PC-9 (cell line): ENCODE data around the gene CHI3L1. TPM values are rescaled to one million over a fixed set of nuclear protein-coding genes. Genes with fewer than 3 reads are reported as not detected.

Experiments used
- BruUV-seq: library from RNA; stranded (reverse); fragments of 400-500 nt; replicated peaks from 2 replicates; lab custom pipeline; 2021; lab: Mats Ljungman, UMichigan
- CTCF ChIA-PET: fragments of 300-600 bp; sonication (Branson Sonifier 250); formaldehyde crosslinking; loops from one replicate; lab custom pipeline; 2022; ENCODE audit warnings: antibody characterized with exemption; lab: Charles Lee
- POLR2A ChIA-PET: fragments of 300-600 bp; sonication (Branson Sonifier 250); formaldehyde crosslinking; loops from one replicate; lab custom pipeline; 2022; ENCODE audit warnings: antibody characterized with exemption; ENCODE audit not compliant: unreplicated experiment; lab: Charles Lee
- DNase-seq, 2 experiments: peaks; one replicate each; pipeline versions ENCODE4 v3.0.0 to v3.0.0-alpha.2; 2015 to 2022; ENCODE audit warnings: mixed read lengths in 1 of 2
- H2AFZ ChIP-seq: fragments of 200-600 bp; sonication (generic); 2 replicates; pipeline ENCODE4 v1.8.1; 2017; ENCODE audit warnings: antibody characterized with exemption
- H3F3A ChIP-seq: fragments of 200-600 bp; sonication (generic); 2 replicates; pipeline ENCODE4 v1.8.1; 2017; ENCODE audit warnings: antibody characterized with exemption, mild to moderate bottlenecking, low read depth; ENCODE audit not compliant: insufficient read depth
- H3K27ac ChIP-seq: fragments of 200-600 bp; sonication (generic); 2 replicates; pipeline ENCODE4 v1.6.1; 2016; ENCODE audit warnings: mixed run types
- H3K27me3 ChIP-seq: fragments of 200-600 bp; sonication (generic); 2 replicates; pipeline ENCODE4 v1.6.1; 2016; ENCODE audit warnings: low read depth, mixed run types; ENCODE audit not compliant: insufficient read depth
- H3K36me3 ChIP-seq: fragments of 200-600 bp; sonication (generic); 2 replicates; pipeline ENCODE4 v1.6.1; 2016; ENCODE audit warnings: low read depth, mixed run types
- H3K4me1 ChIP-seq: fragments of 200-600 bp; sonication (generic); replicated peaks from 2 replicates; pipeline ENCODE4 v1.6.1; 2016; ENCODE audit warnings: mixed run types; ENCODE audit not compliant: insufficient read depth
- H3K4me2 ChIP-seq: fragments of 200-600 bp; sonication (generic); 2 replicates; pipeline ENCODE4 v1.6.1; 2017; ENCODE audit warnings: mixed run types
- H3K4me3 ChIP-seq: fragments of 200-600 bp; sonication (generic); 2 replicates; pipeline ENCODE4 v1.6.1; 2016; ENCODE audit warnings: mixed run types
- H3K79me2 ChIP-seq: fragments of 200-600 bp; sonication (generic); 2 replicates; pipeline ENCODE4 v1.6.1; 2017; ENCODE audit warnings: low read depth, mixed run types
- H3K9me2 ChIP-seq: fragments of 200-600 bp; sonication (generic); 2 replicates; pipeline ENCODE4 v1.8.1; 2017; ENCODE audit warnings: mild to moderate bottlenecking; ENCODE audit not compliant: insufficient read depth
- H3K9me3 ChIP-seq: fragments of 200-600 bp; sonication (generic); 2 replicates; pipeline ENCODE4 v1.8.1; 2016; ENCODE audit warnings: low read depth; ENCODE audit not compliant: insufficient read depth
- H4K20me1 ChIP-seq: fragments of 200-600 bp; sonication (generic); 2 replicates; pipeline ENCODE4 v1.8.1; 2017; ENCODE audit not compliant: insufficient read depth
- CTCF ChIP-seq: fragments of 200-600 bp; sonication (generic); conservative IDR thresholded peaks from 2 replicates; pipeline ENCODE4 v1.6.1; 2017; ENCODE audit warnings: mixed run types, antibody characterized with exemption, mild to moderate bottlenecking, moderate library complexity
- EZH2 ChIP-seq: fragments of 200-600 bp; sonication (generic); IDR thresholded peaks from 2 replicates; pipeline ENCODE4 v1.8.0; 2017; ENCODE audit warnings: antibody characterized with exemption, low read depth
- intact Hi-C: fragments of 100-400 bp; cut with micrococcal nuclease; formaldehyde crosslinking; loops from one replicate; pipeline ENCODE4 v1.10.0; 2022; ENCODE audit not compliant: unreplicated experiment
- total RNA-seq: library from RNA; stranded (reverse); gene quantifications from 2 replicates; pipeline ENCODE4 v1.2.3, GENCODE V29; 2021

CHI3L1 gene
- total RNA-seq, 1 experiment from 2014 or later: not detected

- Histone ChIP-seq H3K79me2 (no peaks in the 10 kb centered on the region), H3K4me3 (no peak overlapping the region), H3K27ac (no peak overlapping the region), H3F3A (no peaks in the 10 kb centered on the region), H4K20me1 (no peaks in the 10 kb centered on the region), H3K4me1 (0 out of 2 replicates have a peak, but pooled peaks cover 3% of the 10 kb centered on the region), H3K27me3 (no peaks in the 10 kb centered on the region), H2AFZ (no peak overlapping the region), H3K9me2 (no peaks in the 10 kb centered on the region), H3K4me2 (no peak overlapping the region), H3K9me3 (no peaks in the 10 kb centered on the region), H3K36me3 (no peaks in the 10 kb centered on the region)
- BruUV-seq: no TSS peak
- DNase-seq: no peak
- intact Hi-C loops: no loop called here
- POLR2A ChIA-PET: no interaction called here
- TF ChIP-seq CTCF (no peak), EZH2 (no peak)
- CTCF ChIA-PET: interaction anchor here (0.6 kb wide), 1 partner anchor 137 kb away, joined by 3 read pairs; no protein-coding TSS in a partner anchor
Measured at GRCh38 chr1:203199002-203199401, 12.5 kb upstream of the CHI3L1 start.

DNA sequence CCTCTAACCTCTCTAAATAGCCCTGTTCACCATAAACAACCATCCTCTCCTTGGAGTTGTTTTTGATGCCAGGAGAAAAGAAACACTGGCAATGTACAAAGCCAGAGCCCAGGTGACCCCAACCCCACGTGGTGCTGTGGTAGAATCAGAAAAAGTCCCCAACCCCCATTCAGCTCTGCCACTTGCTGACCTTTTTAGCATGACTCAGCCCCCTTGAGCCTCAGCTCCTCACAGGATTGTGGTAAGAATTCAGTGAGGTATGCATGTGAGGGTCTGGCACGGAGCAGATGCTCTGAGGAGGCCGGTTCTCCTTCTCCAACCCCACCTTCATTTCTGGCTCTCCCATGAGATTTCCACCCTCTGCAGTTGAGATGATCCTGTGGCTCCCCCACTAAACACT is 11.1 kb upstream of the CHI3L1 start:
- Histone ChIP-seq H3K9me3 (no peaks in the 10 kb centered on the region), H2AFZ (no peak overlapping the region), H3K27ac (no peak overlapping the region), H3F3A (no peaks in the 10 kb centered on the region), H3K9me2 (no peaks in the 10 kb centered on the region), H3K4me1 (0 out of 2 replicates have a peak, but pooled peaks cover under 1% of the 10 kb centered on the region), H3K36me3 (no peaks in the 10 kb centered on the region), H3K27me3 (no peaks in the 10 kb centered on the region), H4K20me1 (no peaks in the 10 kb centered on the region), H3K79me2 (no peaks in the 10 kb centered on the region), H3K4me2 (no peak overlapping the region), H3K4me3 (no peak overlapping the region)
- no peak for DNase-seq
- ChIA-PET POLR2A (no interaction called here), CTCF (interaction anchor here (0.6 kb wide), 1 partner anchor 193 kb away, joined by 5 read pairs; no protein-coding TSS in a partner anchor)
- BruUV-seq: no TSS peak
- intact Hi-C loops: no loop called here
- TF ChIP-seq EZH2: no peak
- no peak for TF ChIP-seq CTCF

DNA sequence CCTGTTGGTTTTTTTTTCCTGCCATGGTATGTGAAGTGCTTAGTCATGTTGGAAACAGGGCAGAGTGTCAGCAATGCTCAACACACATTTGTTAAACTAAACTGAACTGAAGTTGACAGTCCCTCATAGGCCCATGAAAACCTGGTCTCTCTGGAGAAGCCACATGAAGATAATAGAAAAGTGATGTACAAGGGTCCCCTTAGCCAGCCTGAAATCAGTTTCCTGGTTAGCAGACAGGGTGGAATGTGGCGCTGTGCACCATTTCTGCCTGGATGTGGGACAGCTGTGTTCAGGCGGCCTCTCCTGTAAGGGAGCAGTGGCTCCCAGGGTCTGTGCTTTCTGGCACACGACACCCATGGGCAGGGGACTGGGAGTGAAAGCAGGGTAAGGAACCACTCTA is 9.9 kb upstream of the CHI3L1 start:
- Histone ChIP-seq H3F3A (no peaks in the 10 kb centered on the region), H3K9me2 (no peaks in the 10 kb centered on the region), H3K27ac (no peak overlapping the region), H3K4me2 (no peak overlapping the region), H3K4me3 (no peak overlapping the region), H3K36me3 (no peaks in the 10 kb centered on the region), H3K4me1 (no peaks in the 10 kb centered on the region), H2AFZ (no peak overlapping the region), H3K9me3 (no peaks in the 10 kb centered on the region), H4K20me1 (no peaks in the 10 kb centered on the region), H3K27me3 (no peaks in the 10 kb centered on the region), H3K79me2 (no peaks in the 10 kb centered on the region)
- ChIA-PET CTCF (no interaction called here), POLR2A (no interaction called here)
- no peak for DNase-seq
- no peak for TF ChIP-seq EZH2
- intact Hi-C loops: no loop called here
- BruUV-seq: no TSS peak

DNA sequence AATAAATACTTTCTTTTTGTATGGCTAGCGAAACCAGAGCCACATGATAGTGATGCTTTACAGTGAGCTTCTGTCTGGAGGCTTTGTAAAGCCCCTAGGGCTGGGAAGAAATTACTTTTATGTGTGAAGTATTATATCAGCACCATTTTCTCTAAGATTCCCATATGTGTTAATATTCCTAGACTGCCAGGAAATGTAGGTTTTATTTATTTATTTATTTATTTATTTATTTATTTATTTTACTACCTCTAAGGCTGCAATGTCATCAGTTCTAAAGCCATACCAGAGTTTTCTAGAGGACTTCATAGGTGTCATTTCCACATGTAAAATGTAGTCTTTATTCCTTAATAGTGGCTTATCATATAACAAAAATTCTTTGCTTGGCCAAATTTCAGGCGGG is 4.4 kb upstream of the CHI3L1 start:
- Histone ChIP-seq H3K4me3 (no peak overlapping the region), H4K20me1 (no peaks in the 10 kb centered on the region), H3F3A (no peaks in the 10 kb centered on the region), H3K36me3 (no peaks in the 10 kb centered on the region), H2AFZ (no peak overlapping the region), H3K9me2 (no peaks in the 10 kb centered on the region), H3K9me3 (no peaks in the 10 kb centered on the region), H3K4me1 (no peaks in the 10 kb centered on the region), H3K27ac (no peak overlapping the region), H3K27me3 (no peaks in the 10 kb centered on the region), H3K4me2 (no peak overlapping the region), H3K79me2 (no peaks in the 10 kb centered on the region)
- intact Hi-C loops: no loop called here
- POLR2A ChIA-PET: interaction anchor here (0.9 kb wide), 1 partner anchor 614 kb away, joined by 8 read pairs; no protein-coding TSS in a partner anchor
- BruUV-seq: no TSS peak
- TF ChIP-seq EZH2: no peak
- no peak for TF ChIP-seq CTCF
- no peak for DNase-seq
- CTCF ChIA-PET: no interaction called here
